HG03565 (cell line): Measurements from ENCODE around the gene TPCN2.
"Not testable (repeated sequence)": the region's sequence is repeated elsewhere in the genome, so short reads cannot be mapped to it uniquely, and the experiment has no call there.

Experiments
- ATAC-seq: cut with Tn5 transposase; IDR thresholded peaks from one replicate; pipeline ENCODE4 v1.9.1; 2021; ENCODE audit warnings: mild to moderate bottlenecking, moderate library complexity; ENCODE audit not compliant: unreplicated experiment

Gene TPCN2

DNA sequence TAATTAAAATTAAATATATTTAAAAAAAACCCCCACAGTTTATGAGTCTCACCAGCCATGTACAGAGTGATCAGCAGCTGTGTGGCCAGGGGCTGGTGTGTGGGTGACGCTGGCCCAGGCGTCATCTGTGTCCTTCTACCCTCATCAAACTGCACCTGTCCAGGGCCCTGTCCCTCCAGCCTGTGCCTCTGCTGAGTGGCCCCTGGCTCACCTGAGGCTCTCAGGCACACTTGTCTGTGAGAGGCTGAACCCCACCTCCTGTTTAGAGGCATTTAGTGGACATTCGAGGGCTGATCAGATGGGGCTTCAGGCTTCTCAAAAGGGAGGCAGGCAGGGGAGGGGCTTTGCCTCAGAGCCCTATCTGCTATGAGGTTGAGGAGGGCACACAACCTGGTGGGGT is 77.1 kb downstream of the TPCN2 start:
- no peak for ATAC-seq

DNA sequence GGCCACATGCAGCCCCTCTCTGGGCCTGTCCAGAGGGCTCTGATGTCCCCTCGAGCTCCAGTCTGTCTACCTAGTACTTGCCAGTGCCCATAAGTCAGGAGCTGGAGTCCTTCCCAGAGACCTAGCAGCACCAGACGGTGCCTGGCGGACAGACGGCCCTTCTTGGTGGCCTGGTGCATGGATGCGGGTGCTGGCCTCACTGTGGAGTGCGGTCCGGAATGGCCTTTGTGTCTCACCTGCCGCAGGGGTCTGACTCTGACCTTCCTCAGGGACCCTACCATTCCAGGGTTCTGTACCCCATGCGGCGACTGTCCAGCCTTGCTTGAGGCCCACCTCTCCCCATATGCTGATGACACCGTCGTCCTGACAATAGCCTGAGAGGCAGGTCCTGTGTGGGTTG is 77.6 kb downstream of the TPCN2 start:
- no peak for ATAC-seq

DNA sequence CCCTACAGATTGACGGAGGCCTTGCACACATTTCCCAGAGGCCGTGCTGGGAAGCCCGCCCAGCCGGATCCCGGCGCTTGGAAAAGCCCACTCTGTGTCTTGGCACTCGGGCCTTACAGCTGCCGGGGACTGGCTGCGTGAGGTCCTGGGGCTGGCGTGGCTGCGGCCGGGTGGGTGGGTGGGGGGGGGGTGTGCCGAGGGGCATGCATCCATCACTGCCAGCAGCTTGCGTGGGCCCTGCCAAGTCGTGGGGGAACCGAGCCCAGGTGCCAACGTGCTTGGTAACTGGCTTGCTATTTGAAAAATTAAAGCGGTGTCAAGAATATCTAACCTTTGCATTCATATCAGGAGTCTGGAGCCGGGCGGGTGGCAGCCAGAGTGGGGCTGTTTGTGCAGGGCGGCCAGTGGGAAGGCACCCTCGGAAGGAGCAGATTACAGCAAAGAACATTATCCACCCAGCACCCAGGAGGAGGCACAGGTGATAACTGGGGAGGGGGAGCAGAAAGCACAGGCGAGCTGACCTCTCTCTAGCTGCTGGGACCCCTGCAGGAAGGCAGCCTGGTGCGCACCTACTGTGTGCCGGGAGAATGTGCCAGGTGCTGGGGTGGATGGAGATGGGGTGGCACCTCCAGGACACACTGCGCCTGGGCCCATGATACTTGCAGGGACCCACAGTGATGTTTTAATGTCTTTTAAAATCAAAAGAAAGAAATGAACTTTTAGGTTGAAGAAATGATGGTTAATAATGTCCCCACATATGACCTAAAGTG is 78.5 kb downstream of the TPCN2 start:
- no peak for ATAC-seq

DNA sequence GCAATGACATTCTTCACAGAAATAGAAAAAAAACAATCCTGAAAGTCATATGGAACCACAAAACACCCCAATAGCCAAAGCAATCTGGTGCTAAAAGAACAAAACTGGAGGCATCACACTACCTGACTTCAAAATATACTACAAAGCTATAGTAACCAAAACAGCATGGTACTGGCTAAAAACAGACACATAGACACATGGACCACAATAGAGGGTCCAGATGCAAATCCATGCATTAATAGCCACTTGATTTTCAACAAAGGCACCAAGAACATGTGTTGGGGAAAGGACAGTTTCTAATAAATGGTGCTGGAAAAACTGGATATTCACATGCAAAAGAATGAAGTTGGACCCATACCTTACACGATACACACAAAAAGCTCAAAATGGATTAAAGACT is 79.2 kb downstream of the TPCN2 start:
- ATAC-seq: no peak

DNA sequence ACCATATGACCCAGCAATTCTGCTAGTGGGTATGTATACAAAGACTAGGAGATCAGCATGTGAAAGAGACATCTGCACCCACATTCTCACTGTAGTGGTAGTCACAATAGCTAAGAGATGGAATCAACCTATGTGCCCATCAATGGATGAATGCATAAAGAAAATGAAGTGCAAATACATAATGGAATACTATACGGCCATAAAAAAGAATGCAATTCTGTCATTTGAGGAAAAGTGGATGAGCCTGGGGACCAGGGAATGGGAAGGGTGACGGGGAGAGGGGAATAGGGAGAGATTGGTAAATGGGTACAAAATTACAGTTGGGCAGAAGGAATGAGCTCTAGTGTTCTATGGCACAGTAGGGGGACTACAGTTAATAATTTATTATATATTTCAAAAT is 80.3 kb downstream of the TPCN2 start:
- ATAC-seq: no peak

DNA sequence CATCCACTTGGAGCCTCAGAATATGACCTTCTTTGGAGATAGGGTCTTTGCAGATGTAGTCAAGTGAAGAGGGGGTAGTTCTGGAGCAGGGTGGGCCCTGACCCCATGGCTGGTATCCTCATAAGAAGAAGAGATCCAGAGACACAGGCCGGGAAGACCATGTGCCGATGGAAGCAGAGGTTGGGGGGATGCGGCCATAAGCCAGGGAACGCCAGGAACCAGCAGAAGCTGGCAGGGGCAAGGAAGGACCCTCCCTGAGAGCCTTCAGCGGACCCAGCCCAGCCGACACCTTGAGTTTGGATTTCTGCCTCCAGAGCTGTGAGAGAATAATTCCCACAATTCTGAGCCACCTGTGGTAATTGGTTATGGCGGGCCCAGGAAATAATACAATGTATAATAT is 80.9 kb downstream of the TPCN2 start:
- no peak for ATAC-seq

DNA sequence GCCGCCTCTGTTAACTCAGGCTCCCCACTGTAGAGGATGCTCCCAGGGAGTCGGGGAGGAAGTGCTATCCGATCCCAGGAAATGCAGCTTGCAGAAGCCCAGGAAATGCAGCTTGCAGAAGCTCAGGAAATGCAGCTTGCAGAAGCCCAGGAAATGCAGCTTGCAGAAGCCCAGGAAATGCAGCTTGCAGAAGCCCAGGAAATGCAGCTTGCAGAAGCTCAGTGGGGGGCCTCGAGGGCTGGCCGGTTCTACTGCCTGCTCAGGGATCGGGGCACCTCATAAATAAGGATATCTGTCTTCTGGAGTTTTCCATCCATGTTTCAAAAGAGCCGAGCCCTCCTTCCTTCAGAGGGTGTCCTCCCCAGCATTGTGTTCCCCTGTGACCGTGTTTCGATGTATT is 81.9 kb downstream of the TPCN2 start:
- ATAC-seq: no peak

DNA sequence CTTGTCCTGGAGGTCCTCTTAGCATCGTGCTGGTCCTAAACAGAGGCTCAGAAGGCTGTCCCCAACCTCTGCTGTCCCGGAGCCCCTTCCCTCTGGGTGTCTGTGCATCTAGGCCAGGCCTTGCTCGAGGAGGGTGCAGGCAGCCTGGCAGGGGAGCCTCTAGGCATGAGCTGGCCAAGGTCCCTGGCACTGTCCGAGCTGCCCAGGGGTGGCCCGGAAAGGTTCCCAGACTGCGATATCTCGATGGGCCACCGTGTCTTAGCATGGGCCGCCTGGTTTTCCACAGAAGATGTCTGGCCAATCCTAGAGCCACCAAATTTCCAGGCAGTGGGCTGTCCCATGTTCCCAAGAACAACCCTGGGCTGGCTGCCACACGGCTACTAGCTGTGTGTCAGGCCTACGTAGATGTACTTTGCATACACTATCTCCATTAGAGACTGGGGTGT is 82.4 kb downstream of the TPCN2 start:
- no peak for ATAC-seq

DNA sequence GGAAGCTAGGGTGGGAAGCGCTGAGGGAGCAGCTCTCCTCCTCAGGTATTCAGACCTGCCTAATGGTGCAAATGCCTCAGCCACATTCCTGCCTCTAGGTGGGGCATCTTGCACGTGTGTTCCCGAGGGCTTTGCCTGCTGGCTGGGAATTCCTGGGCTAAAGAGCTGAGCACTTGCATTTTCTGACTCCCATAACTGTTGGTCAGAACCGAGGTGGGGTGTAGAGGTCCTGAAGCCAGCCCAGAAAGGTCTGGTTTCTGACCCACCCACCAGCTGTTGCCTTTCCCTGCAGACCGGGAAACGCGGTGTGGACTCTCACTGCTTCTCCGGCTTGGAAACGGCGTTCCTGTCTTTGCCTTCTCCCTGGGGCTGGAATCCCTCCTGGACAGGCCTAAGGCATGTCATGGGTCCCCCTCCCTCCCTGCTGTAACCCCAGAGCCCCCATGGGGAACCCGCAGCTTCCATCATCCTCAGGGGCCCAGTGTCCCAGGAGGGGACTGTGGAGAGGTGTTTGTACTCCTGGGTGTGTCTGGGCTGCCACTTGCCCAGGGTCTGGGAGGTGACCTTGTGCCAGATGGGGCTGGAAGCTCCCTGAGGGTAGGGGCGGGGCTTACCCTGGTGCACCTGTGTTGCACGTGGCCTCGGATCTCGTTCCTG is 83.0 kb downstream of the TPCN2 start:
- no peak for ATAC-seq

DNA sequence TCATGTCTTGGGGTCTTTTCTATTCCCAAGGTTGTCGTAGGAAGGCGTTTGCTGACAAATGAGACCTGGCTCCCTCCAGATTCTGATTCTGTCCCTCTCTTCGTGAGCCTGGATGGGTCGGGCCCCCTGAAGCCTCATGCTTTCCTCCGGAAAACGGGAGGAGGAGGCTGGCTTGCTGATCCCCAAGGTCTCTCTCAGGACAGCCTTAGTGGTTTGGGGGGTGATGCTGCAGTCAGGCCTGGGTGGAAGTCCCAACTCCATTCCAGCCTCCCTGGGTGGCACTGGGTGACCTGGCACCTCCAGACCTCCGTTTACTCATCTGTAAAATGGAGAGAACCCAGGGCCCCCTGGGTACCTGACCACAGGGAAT is 83.6 kb downstream of the TPCN2 start:
- no peak for ATAC-seq

DNA sequence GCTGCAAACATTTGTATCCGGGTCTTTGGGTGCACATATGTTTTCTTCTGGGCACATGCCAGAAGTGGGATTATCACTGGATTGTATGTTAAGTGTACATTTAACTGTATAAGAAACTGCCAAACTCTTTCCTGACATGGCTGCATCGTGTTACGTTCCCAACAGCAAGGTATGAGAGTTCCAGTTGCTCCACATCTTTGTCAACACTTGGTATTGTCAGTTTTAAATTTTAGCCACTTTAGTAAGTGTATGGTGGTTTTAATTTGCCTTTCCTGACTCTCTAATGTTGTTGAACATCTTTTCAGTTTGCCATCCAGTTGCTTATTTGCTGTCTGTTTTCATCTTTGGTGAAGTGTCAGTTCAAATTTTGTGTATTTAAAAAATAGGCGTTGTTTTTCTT is 84.5 kb downstream of the TPCN2 start:
- ATAC-seq: no peak

DNA sequence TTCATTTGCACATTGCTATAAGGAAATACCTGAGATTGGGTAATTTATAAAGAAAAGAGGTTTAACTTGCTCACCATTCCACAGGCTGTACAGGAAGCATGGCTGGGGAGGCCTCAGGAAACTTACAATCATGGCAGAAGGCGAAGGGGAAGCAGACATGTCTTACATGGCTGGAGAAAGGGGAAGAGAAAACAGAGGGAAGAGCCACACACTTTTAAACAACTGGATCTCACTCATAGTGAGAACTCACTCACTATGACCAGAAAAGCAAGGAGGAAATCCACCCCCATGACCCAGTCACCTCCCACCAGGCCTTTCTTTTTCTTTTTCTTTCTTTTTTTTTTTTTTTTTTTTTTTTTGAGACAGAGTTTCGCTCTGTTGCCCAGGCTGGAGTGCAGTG is 85.5 kb downstream of the TPCN2 start:
- not testable (repeated sequence) for ATAC-seq

DNA sequence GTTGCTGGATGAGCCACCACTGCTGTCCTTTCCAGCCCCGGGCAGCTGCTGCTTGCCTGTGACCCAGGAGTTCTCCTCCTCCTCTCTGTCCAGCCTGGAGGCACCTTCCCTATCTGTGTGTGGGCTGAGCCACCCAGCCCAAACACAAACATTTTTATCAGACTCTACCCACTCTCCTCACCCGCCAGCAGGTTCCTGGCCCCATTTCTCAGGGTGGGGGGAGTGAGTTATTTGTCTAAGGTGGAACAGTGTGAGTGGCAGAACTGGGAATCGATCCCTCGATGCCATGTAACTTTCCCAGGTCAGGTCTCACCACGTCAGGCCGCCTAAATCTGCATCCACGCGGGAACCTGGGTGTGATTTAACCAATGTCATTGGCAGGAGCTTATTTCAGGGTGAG is 86.2 kb downstream of the TPCN2 start:
- ATAC-seq: no peak

DNA sequence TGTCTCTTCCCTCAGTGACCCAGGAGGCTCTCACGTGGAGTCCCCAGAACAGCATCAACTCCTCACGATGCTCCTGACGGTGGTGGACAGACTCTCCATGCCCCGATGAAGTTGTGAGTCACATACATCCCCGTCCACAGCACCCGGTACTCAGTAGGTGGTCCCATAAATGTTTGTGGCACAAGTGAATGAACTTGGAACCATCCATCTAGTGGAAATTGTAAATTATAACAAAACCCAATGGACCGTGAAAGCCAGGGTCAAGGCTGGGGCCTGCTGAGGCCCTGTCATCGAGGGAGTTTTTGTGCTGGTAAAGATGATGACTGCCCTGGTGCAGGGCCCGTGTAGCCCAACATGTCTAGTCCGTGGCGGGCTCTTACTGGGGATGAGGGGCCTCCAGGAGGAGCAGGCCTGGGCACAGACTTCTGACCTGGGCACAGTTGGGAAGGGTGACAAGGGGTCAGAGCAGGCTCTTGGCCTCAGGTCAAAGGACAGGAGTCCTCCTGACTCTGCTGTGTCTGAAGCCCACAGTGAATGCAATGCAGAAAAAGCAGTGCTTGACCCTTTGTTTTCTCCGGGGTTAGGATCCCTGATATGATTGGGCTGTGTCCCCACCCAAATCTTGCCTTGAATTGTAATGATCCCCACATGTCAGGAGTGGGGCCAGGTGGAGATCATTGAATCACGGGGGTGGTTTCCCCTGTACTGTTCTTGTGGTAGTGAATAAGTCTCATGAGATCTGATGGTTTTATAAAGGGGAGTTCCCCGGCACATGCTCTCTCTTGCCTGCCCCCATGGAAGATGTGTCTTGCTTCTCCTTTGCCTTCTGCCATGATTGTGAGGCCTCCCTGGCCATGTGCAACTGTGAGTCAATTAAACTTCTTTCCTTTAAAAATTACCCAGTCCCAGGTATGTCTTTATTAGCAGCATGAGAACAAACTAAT is 87.0 kb downstream of the TPCN2 start:
- ATAC-seq: no peak

DNA sequence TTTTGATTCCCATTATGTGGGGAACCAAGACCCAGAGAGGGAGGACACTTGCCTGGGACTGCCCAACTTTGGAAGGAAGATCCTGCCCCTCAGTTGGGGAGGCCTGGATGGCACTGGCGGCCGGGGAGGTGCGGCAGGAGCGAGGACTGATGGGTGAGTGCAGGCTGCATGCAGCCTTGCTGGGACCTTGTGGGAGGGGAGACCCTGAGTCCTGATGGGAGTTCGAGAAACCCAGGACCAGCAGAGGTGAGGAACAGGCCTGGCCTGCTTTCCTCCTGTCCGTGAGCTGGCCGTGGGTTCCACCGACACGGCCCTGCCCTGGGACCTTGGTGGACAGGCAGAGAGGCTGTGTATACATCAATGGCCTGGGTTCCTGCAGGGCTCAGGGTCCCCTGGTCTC is 87.7 kb downstream of the TPCN2 start:
- ATAC-seq: no peak

DNA sequence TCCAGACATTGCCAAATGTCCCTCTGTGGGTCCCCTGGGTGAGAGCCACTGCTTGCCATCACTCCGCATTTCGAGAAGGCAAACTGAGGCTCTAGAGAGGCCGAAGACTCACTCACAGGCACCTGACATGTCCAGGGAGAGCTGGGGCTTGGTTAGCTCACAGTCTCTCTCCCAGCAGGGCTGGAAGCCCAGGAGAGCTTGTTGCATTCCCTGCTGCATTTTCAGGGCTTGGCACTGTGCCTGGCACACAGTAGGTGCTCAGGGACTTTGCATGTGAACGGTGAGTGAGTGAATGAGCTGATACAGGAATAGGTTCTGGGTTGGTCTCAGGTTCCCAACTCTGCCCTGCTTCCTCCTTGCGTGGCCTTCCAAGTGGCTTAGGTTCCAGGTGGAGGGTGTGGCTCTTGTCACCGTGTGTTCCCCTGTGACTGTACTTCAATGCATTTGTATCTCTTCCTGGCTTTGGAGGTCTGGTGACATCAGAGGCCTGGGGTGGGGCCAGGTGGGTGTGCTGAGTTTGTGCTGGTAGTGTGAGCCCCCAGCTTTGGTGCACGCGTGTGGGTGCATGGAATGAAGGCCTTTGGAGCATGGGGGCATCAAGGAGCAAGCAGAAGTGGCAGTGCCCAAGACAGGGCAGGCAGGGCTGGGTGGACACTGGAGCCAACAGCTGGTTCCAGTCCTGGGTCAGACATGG is 88.6 kb downstream of the TPCN2 start:
- no peak for ATAC-seq

DNA sequence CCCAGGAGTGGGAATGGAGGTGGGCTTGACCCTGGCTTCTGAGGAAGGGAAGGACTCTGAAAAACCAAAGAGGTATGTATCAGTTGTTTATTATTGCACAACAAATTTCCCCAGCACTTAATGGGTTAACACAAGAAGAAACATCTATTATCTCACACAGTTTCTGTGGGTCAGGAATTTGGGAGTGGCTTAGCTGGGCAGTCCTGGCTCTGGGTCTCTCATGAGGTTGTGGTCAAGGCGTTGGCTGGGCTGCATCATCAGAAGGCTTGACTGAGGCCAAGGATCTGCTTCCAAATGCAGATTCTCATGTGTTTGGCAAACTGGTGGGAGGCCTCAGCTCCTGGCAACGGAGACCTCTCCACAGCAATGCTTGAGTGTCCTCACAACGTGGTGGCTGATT is 89.5 kb downstream of the TPCN2 start:
- no peak for ATAC-seq

DNA sequence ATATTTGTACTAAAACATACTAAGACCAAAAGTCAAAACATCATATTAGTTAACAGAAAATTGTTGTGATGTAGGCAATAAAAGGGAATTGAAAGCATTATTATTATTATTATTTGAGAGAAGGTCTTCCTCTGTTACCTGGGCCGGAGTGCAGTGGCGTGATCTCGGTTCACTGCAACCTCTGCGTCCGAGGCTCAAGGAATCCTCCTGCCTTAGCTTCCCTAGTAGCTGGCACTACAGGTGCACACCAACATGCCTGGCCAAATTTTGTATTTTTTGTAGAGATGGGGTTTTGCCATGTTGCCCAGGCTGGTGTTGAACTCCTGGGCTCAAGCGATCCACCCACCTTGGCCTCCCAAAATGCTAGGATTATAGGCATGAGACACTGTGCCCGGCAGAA is 91.4 kb downstream of the TPCN2 start:
- not testable (repeated sequence) for ATAC-seq

DNA sequence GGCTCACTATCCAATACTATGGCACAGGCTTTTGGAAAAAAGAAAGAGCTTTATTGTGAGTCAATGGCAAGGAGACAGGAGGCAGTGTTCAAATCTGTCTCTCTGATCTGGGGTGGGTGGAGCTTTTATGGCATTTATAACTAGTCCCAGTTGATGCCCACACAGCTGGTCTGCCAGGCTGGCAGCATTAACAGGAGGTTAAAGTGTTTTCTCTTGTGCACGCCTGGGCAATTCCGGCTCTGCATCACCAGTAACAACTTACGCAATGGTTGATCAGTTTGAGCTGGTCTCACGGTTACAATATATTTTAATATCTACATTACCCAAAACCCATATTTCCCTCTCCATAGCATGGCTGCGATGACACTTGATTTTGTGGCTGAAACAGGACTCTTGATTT is 91.9 kb downstream of the TPCN2 start:
- no peak for ATAC-seq

DNA sequence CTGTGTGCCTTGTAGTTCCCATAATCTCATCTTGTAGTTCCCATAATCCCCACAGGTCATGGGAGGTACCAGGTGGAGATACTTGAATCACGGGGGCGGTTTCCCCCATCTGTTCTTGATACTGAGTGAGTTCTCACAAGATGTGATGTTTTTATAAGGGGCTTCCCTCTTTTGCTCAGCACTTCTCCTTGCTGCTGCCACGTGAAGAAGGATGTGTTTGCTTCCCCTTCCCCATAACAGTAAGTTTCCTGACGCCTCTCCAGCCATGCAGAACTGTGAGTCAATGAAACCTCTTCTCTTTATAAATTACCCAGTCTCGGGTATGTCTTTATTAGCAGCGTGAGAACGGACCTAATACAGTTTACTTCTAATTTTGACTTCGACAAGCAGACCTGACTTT is 93.0 kb downstream of the TPCN2 start:
- ATAC-seq: no peak

DNA sequence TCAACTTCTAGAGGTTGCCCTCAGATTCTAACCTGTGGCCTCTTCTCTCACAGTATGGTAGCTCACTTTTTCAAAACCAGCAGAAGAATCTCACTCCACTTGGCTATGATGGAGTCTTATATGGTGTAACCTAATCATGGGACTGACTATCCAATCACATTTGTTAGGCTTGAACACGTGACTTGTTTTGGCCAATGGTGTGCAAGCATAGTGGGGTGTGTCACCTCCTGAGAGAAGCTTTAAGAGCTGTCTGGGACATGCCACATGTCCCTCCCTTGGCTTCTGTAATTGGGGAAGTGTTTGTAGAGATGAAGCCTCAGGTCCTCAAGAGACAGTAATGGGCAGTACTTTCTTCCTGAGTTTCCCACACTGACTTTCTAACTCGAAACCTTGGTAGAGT is 94.2 kb downstream of the TPCN2 start:
- ATAC-seq: no peak
